Stimulated activated CD8-positive, alpha-beta memory T cell treated with anti-CD3 and anti-CD28 coated beads, Interleukin-12 subunit alpha, Interleukin-12 subunit beta, amount 100 ng/mL, for 24 hours (primary cell): ENCODE measurements around the gene CEP162.
"Not testable (repeated sequence)": the region's sequence is repeated elsewhere in the genome, so short reads cannot be mapped to it uniquely, and the experiment has no call there.

Source experiments
- DNase-seq: peaks from one replicate; pipeline ENCODE4 v3.0.0-alpha.2; 2020; ENCODE audit errors: extremely low read depth

The CEP162 gene

GRCh38 chr6:84141521-84141920 lies 85.9 kb downstream of the CEP162 start:
- no peak for DNase-seq

DNA sequence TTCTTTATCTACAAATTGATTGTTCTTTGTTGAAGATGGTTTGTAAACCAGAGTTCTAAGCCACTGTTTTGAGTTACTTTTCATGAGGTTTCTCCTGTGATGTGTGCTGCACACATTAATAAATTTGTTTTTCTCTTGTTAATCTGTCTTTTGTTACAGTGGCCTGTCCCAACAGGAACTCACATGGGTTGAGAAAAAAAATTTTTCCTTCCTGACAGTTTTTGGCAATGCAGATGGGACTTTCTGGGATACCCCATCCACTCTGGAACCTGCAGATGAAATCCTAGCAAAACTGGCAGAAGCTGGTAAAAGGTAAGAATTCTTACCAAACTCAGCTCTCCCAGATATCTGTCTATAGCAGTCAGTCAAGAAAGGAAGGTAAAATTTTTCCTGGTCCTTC lies 88.1 kb downstream of the CEP162 start:
- DNase-seq: no peak

DNA sequence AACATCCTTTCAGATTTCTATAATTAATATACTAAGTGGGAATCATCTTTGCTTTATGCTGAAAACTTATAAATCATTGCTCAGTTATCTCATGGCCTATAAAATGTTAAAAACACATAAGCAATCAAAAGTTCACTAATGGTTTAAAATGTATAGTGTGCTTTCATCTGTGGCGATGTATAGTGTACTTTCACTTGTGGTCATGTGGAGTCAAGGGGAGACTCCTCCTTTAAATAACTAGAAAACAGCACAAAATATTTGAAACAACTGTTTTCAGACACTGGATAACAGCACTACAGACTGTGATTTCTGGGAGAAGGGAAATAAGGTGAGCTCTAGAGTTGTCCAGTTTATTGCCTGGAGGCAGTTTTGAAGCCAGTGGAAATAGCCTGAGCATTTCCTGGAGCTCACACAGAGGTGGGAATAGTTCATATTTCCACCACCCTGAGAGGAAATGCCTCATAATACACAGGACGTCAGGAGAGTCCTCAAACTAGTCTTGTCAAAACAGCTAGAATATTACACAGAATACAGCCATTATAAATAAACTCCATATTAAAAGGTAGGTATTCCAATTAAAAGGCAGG lies 89.4 kb downstream of the CEP162 start:
- no peak for DNase-seq

- no peak for DNase-seq
Observed at GRCh38 chr6:84137051-84137375, 90.4 kb downstream of the CEP162 start.

DNA sequence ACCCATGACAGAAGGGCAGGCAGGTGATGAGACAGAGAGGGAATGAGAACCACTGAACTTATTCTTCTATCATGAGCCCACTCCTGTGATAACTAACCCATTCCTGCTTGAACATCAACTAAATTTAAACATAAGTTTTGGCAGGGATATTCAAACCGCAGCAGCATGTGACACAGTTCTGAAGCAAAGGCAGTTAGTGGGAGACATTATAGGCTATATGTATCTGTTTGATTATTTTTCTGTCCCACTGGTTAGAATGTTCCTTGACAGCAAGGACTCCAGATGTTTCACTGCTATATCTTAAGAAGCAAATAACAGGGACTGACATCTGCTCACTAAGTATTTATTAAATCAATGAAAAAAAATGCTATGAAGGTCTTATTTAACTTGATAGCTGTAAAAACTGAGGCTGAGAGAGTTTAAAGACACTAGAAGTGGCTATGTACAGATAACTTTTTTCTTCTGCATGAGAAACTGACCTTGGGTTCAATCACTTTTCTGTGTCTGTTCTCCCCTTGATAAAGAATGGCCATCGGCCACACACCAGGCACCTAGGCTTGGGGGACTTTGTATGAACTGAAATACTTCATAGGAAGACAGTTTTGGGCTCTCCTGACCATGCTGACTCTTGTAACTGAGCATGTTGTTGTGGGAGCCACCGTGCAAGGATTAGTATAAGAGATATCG lies 90.9 kb downstream of the CEP162 start:
- no peak for DNase-seq

GRCh38 chr6:84135291-84135690 lies 92.2 kb downstream of the CEP162 start:
- no peak for DNase-seq

DNA sequence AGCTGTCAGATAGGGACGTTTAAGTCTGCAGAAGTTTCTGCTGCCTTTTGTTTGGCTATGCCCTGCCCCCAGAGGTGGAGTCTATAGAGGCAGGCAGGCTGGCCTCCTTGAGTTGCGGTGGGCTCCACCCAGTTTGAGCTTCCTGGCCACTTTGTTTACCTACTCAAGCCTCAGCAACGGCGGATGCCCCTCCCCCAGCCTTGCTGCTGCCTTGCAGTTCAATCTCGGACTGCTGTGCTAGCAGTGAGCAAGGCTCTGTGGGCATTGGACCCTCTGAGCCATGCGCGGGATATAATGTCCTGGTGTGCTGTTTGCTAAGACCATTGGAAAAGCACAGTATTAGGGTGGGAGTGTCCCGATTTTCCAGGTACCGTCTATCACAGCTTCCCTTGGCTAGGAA lies 94.1 kb downstream of the CEP162 start:
- not testable (repeated sequence) for DNase-seq

GRCh38 chr6:84129588-84129987 lies 97.9 kb downstream of the CEP162 start:
- DNase-seq: not testable (repeated sequence)

- no peak for DNase-seq
Observed at GRCh38 chr6:84123186-84123585, 104.3 kb downstream of the CEP162 start.

DNA sequence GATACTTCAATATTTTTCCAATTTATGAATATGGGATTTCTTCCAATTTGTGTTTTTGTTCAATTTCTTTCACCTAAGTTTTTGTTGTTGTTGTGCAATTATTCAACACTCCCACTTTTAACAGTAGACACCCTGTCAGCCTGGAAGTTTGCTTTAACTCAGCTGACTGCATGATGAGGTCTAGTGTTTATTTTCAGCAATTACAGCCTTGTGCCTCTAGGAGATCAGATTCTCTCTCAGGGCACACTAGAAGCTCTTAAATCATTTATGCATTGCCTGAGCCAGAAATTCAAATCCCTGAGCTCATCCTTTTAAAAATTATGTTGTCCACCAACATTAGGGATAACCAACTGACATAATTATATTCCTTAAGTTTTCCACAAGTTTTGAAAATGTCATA lies 108.2 kb downstream of the CEP162 start:
- DNase-seq: no peak

DNA sequence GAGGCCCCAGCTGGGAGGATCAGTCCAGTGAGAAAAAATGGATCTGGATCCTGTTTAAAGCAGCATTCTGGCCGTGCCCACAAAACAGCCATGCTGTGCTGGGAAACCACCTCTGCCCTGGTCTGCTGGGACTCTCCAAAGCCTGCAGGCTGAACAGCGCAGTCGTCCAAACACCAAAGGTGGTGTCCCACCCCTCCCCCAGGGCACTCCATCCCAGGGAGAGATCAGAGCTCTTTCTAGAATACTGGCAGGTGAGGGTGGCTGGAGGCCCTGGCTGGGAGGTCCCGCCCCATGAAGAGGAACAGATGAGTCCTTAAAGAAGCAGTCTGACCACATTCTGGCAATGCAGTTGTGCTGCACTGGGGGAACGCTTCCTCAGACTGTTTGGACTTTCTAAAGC lies 109.3 kb downstream of the CEP162 start:
- no peak for DNase-seq

DNA sequence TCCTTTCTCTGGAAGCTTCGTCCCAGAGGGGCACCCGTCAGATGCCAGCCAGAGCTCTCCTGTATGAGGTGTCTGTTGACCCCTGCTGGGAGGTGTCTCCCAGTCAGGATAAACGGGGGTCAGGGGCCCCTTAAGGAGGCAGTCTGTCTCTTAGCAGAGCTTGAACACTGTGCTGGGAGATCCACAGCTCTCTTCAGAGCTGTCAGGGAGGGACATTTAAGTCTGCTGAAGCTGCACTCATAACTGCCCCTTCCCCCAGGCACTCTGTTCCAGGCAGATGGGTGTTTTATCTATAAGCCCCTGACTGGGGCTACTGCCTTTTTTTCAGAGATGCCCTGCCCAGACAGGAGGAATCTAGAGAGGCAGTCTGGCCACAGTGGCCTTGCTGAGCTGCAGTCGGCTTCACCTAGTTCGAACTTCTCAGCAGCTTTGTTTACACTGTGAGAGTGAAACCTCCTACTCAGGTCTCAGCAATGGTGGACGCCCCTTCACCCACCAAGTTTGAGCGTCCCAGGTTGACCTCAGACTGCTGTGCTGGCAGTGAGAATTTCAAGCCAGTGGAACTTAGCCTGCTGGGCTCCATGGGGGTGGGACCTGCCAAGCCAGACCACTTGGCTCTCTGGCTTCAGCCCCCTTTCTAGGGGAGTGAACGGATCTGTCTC lies 112.4 kb downstream of the CEP162 start:
- DNase-seq: not testable (repeated sequence)

- DNase-seq: not testable (repeated sequence)
Observed at GRCh38 chr6:84111351-84111750, 116.1 kb downstream of the CEP162 start.

DNA sequence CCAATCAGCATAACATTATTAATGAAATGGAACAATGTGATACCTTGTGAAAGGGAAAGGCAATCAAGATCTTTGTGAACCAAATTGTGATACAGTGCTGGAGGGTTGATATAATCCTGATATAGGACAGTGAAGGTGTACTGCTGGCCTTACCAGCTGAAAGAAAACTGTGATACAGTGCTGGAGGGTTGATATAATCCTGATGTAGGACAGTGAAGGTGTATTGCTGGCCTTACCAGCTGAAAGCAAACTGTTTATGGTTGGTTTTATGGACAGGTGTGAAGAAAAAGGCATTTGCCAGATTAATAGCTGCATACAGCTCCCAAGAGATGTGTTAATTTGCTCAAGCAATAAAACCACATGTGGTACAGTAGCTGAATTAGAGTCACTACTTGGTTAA lies 119.9 kb downstream of the CEP162 start:
- DNase-seq: no peak

DNA sequence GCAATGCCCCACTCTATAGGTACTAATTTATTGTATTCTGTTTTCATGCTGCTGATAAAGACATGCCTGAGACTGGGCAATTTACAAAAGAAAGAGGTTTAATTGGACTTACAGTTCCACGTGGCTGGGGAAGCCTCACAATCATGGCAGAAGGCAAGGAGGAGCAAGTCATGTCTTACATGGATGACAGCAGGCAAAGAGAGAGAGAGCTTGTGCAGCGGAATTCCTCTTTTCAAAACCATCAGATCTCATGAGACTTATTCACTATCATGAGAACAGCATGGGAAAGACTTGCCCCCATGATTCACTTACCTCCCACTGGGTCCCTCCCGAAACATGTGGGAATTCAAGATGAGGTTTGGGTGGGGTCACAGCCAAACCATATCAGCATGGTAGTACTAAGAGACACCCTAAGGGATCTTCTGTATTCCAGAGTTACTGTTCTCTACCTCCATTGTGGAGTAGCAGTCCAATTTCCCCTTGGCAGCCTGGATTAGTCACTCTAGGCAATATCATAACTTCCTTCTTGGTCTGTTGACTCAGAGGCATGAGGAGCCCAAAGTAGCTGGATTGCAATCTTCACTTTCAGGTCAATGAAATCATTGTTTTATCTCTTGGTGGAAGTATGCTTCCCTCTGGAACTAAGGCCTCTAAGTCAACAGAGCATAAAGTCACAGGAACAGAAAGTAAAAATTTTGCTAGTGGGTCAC lies 122.1 kb downstream of the CEP162 start:
- DNase-seq: not testable (repeated sequence)

DNA sequence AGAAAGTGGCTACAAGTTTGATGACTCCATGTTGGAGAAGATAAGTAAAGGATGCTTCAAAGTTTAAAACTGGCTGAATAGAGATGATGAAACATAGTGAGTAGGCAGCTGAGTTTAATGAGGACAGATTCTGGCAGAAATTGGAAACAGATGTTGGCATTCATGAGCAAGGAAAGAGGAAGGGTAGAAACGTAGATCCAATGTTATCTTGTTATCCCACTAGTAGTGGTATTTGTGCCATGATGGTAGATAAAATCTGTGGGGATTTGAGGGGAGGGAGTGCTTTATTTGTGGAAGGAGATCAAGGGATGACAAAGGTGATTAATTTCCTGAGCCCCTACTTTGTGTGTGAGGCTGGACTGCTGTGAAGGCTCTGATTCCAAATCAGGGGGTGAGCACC lies 124.4 kb downstream of the CEP162 start:
- no peak for DNase-seq

GRCh38 chr6:84095156-84095555 lies 132.3 kb downstream of the CEP162 start:
- DNase-seq: no peak

- DNase-seq: no peak
Observed at GRCh38 chr6:84093441-84094435, 133.7 kb downstream of the CEP162 start.

DNA sequence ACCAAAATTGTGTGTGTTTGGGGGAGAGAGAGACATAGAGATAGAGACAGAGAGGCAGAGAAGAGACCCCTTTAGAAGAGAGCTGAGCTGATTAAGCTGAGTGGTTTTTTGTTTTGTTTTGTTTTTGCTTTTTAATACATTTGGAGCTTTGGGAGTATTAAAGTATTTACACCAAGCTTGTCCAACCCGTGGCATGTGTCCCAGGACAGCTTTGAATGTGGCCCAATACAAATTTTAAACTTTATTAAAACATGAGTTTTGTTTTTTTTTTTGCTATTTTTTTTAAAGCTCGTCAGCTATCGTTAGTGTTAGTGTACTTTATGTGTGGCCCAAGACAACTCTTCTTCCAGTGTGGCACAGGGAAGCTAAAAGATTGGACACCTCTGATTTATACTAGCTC lies 137.9 kb downstream of the CEP162 start:
- DNase-seq: no peak

- no peak for DNase-seq
Observed at GRCh38 chr6:84089081-84089480, 138.4 kb downstream of the CEP162 start.
